OCI-LY7 (cell line): ENCODE results near the gene STN1. TPM values are rescaled to one million over a fixed set of nuclear protein-coding genes. Genes with fewer than 3 reads are reported as not detected.

Source experiments
- BruUV-seq: library from RNA; stranded (reverse); fragments of 400-500 nt; replicated peaks from 2 replicates; lab custom pipeline; 2021; lab: Mats Ljungman, UMichigan
- CTCF ChIA-PET: fragments of 300-600 bp; sonication (Branson Sonifier 250); formaldehyde crosslinking; loops from one replicate; lab custom pipeline; 2022; ENCODE audit warnings: antibody characterized with exemption; ENCODE audit not compliant: unreplicated experiment; lab: Charles Lee
- POLR2A ChIA-PET: fragments of 300-600 bp; sonication (Branson Sonifier 250); formaldehyde crosslinking; loops from one replicate; lab custom pipeline; 2022; ENCODE audit warnings: antibody characterized with exemption; lab: Charles Lee
- DNase-seq: peaks from one replicate; pipeline ENCODE4 v3.0.0-alpha.2; 2015; ENCODE audit warnings: low spot score
- H2AFZ ChIP-seq: fragments of 200-600 bp; sonication (generic), shearing (Covaris generic); 2 replicates; pipeline ENCODE4 v1.6.1; 2014; ENCODE audit warnings: mild to moderate bottlenecking, antibody characterized with exemption, low read length, moderate library complexity
- H3K27ac ChIP-seq: fragments of 200-600 bp; sonication (generic); 2 replicates; pipeline ENCODE4 v1.5.1; 2014; ENCODE audit warnings: mixed run types, low read depth, mild to moderate bottlenecking, moderate library complexity, low read length, inconsistent platforms; ENCODE audit not compliant: poor library complexity, severe bottlenecking
- H3K36me3 ChIP-seq: fragments of 200-600 bp; sonication (generic); 2 replicates; pipeline ENCODE4 v1.6.1; 2014; ENCODE audit warnings: mild to moderate bottlenecking, antibody characterized with exemption, low read length, moderate library complexity, mixed read lengths; ENCODE audit not compliant: insufficient read depth
- H3K4me1 ChIP-seq: fragments of 200-600 bp; sonication (generic); 2 replicates; pipeline ENCODE4 v1.5.1; 2014; ENCODE audit warnings: mild to moderate bottlenecking, low read length; ENCODE audit not compliant: insufficient read depth, poor library complexity, severe bottlenecking
- H3K4me2 ChIP-seq: fragments of 200-600 bp; sonication (generic); 2 replicates; pipeline ENCODE4 v1.6.1; 2014; ENCODE audit warnings: mild to moderate bottlenecking, low read length
- H3K4me3 ChIP-seq: fragments of 200-600 bp; sonication (generic); 2 replicates; pipeline ENCODE4 v1.5.1; 2014; ENCODE audit warnings: mild to moderate bottlenecking, low read depth, low read length; ENCODE audit not compliant: poor library complexity, severe bottlenecking
- H3K79me2 ChIP-seq: fragments of 200-600 bp; sonication (generic); 2 replicates; pipeline ENCODE4 v1.6.1; 2016; ENCODE audit warnings: low read depth, mild to moderate bottlenecking, low read length, moderate library complexity, mixed read lengths; ENCODE audit not compliant: insufficient read depth
- H3K9me2 ChIP-seq: fragments of 200-600 bp; sonication (generic); 2 replicates; pipeline ENCODE4 v1.6.1; 2016; ENCODE audit warnings: mild to moderate bottlenecking, low read length, mixed read lengths; ENCODE audit not compliant: insufficient read depth
- H3K9me3 ChIP-seq: fragments of 200-600 bp; sonication (generic); 2 replicates; pipeline ENCODE4 v1.6.1; 2014; ENCODE audit warnings: mild to moderate bottlenecking, mixed run types, low read length, mixed read lengths
- H4K20me1 ChIP-seq: fragments of 200-600 bp; sonication (generic); 2 replicates; pipeline ENCODE4 v1.6.1; 2014; ENCODE audit warnings: mild to moderate bottlenecking, antibody characterized with exemption, low read length, moderate library complexity, mixed read lengths; ENCODE audit not compliant: insufficient read depth
- CTCF ChIP-seq: fragments of 200-600 bp; sonication (generic); conservative IDR thresholded peaks from 2 replicates; pipeline ENCODE4 v1.5.1; 2014; ENCODE audit warnings: mild to moderate bottlenecking, antibody characterized with exemption, low read length, moderate library complexity, mixed read lengths
- EZH2phosphoT487 ChIP-seq: fragments of 200-600 bp; sonication (generic); IDR thresholded peaks from 2 replicates; pipeline ENCODE4 v1.6.1; 2018; ENCODE audit warnings: low read depth, borderline replicate concordance, mild to moderate bottlenecking, mixed run types, antibody characterized with exemption, low read length, moderate library complexity, mixed read lengths
- intact Hi-C: fragments of 100-400 bp; cut with micrococcal nuclease; formaldehyde crosslinking; loops from one replicate; pipeline ENCODE4 v1.10.0; 2022; ENCODE audit not compliant: unreplicated experiment
- total RNA-seq, 2 experiments: library from RNA; depleted of rRNA in 1 of 2; stranded (reverse); fragments of >200 nt in 1 of 2; shearing (Covaris generic) in 1 of 2; gene quantifications; 2 replicates each; pipeline ENCODE4 v1.2.3, GENCODE V29; 2014 to 2022

The STN1 gene
- total RNA-seq, 2 experiments from 2014 or later: 19.5 to 24.5 TPM

DNA sequence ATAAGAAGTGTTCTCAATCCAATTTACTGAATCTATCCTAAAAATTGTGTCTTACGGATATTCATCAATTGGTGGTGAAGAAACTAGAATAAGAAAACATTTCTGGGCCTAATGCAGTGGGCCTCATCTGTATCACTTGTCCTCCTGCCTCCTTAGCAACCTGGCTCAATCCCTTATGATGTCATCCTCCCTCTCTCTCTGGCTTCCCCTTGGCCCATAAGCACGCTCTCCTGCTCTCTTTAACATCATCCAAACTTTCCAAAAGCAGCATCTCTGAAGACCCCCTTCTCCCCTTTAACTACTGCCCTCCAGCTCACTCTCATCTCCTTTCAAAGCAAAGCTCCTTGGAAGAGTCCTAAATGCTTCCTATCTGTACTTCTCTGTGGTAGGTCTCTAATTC is 4.7 kb upstream of the STN1 start:
- Histone ChIP-seq H3K9me2 (no peaks in the 10 kb centered on the region), H3K4me2 (no peak overlapping the region), H2AFZ (no peak overlapping the region), H3K9me3 (no peaks in the 10 kb centered on the region), H3K4me3 (no peak overlapping the region), H3K27ac (no peak overlapping the region), H3K79me2 (peaks cover under 1% of the 10 kb centered on the region; the same call in 1 of the 2 replicates), H3K4me1 (peaks cover 8% of the 10 kb centered on the region), H3K36me3 (no peaks in the 10 kb centered on the region), H4K20me1 (no peaks in the 10 kb centered on the region)
- TF ChIP-seq CTCF: no peak
- TF ChIP-seq EZH2phosphoT487: no peak
- intact Hi-C loops: no loop called here
- CTCF ChIA-PET: no interaction called here
- POLR2A ChIA-PET: interaction anchor here (0.6 kb wide), 1 partner anchor 64 kb away, joined by 5 read pairs; no protein-coding TSS in a partner anchor
- no TSS peak for BruUV-seq
- DNase-seq: no peak

GRCh38 chr10:103921750-103922195 is 3.8 kb upstream of the STN1 start:
- TF ChIP-seq EZH2phosphoT487: no peak
- TF ChIP-seq CTCF: 0 out of 2 replicates have a peak, but pooled peaks have one; percentile 14
- no TSS peak for BruUV-seq
- DNase-seq: peak; percentile 28
- ChIA-PET POLR2A (interaction anchor here (0.6 to 1.0 kb wide), 5 partner anchors 11 to 1471 kb away, joined by 3 read pairs; no protein-coding TSS in a partner anchor), CTCF (interaction anchor here (0.8 kb wide), 1 partner anchor 203 kb away, joined by 3 read pairs; no protein-coding TSS in a partner anchor)
- peaks cover 9% of the 10 kb centered on the region; the same call in 1 of the 2 replicates for H3K79me2 ChIP-seq
- no peak overlapping the region for H3K4me3 ChIP-seq
- no peak overlapping the region for H3K4me2 ChIP-seq
- no peak overlapping the region for H3K27ac ChIP-seq
- no peaks in the 10 kb centered on the region for H3K9me2 ChIP-seq
- no peaks in the 10 kb centered on the region for H4K20me1 ChIP-seq
- peaks cover 17% of the 10 kb centered on the region for H3K4me1 ChIP-seq
- H2AFZ ChIP-seq: peak overlapping the region; percentile 47
- H3K9me3 ChIP-seq: no peaks in the 10 kb centered on the region
- H3K36me3 ChIP-seq: no peaks in the 10 kb centered on the region
- intact Hi-C loops: no loop called here

DNA sequence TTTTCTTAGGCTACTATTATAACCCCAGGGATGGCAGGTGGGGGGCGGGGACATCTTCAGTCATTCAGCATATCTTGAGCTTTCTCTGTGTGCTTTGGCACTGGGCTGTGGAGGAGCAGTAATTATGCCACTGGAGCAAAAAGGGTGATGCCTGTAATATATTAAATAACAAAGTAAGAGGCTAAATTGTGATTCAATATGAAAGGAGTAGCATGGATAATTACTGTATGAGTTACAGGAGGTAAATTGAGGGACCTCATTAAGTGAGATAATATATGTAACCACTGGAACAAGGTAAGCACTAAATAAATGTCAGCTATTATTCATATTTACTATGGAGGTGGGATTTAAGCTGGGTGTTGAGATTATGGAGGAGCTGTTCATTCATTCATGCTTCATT is 3.3 kb upstream of the STN1 start:
- Histone ChIP-seq H3K4me1 (peaks cover 22% of the 10 kb centered on the region), H3K4me3 (no peak overlapping the region), H3K9me2 (no peaks in the 10 kb centered on the region), H3K36me3 (no peaks in the 10 kb centered on the region), H2AFZ (peak overlapping the region; percentile 47; the same call in 1 of the 2 replicates), H3K79me2 (peaks cover 15% of the 10 kb centered on the region; the same call in 1 of the 2 replicates), H3K4me2 (no peak overlapping the region), H3K9me3 (no peaks in the 10 kb centered on the region), H4K20me1 (no peaks in the 10 kb centered on the region), H3K27ac (no peak overlapping the region)
- DNase-seq: no peak
- TF ChIP-seq EZH2phosphoT487 (no peak), CTCF (no peak)
- ChIA-PET CTCF (interaction anchor here (0.8 kb wide), 1 partner anchor 203 kb away, joined by 3 read pairs; no protein-coding TSS in a partner anchor), POLR2A (interaction anchor here (0.6 to 1.0 kb wide), 4 partner anchors 10 to 1470 kb away, joined by 3 read pairs; no protein-coding TSS in a partner anchor)
- intact Hi-C loops: no loop called here
- BruUV-seq: no TSS peak
